ENCODE data around the gene FNDC11.

DNA sequence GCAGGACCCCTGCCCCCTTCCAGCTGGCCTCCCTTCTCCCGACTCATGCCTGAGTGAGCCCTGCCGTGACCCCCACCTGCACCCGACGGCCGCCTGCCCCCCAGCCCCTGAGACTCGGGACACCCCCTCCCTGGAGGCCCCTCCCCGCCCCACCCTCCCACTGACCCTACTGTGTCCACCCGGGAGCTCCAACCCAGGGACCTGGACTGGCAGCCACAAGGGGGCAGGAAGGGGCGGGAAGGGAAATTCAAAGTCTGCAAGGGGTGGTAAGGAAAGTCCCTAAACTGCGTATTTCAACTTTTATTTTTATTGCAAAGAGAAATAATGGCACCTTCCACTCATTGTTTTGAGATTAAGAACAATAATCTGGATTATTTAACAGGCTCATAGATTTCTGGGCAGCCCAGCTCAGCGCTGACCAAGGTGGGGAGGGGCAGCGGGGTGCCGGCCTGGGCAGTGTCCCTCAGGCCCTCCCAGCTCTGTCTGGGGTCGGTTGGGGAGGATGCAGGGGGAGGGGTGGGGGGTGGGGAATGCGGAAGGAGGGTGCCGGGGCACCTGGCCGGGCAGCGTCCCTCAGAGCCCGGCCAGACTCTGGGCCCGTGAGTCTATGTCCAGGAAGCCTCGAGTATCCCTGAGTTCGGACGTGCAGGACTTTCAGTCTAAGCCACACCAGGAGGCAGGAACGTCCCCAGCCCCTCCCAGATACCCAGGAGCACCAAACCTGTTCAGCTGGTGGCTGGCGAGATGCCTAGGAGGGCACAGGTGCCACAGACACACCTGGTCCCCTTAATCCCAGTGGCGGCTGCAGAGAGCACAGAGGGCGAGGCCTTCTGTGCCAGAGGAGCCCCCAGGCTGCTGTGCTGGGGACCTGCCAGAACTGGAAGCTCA is 15.5 kb upstream of the FNDC11 start:
- TF ChIP-seq, protein P1, sequence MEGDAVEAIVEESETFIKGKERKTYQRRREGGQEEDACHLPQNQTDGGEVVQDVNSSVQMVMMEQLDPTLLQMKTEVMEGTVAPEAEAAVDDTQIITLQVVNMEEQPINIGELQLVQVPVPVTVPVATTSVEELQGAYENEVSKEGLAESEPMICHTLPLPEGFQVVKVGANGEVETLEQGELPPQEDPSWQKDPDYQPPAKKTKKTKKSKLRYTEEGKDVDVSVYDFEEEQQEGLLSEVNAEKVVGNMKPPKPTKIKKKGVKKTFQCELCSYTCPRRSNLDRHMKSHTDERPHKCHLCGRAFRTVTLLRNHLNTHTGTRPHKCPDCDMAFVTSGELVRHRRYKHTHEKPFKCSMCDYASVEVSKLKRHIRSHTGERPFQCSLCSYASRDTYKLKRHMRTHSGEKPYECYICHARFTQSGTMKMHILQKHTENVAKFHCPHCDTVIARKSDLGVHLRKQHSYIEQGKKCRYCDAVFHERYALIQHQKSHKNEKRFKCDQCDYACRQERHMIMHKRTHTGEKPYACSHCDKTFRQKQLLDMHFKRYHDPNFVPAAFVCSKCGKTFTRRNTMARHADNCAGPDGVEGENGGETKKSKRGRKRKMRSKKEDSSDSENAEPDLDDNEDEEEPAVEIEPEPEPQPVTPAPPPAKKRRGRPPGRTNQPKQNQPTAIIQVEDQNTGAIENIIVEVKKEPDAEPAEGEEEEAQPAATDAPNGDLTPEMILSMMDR (IDR thresholded peaks at IDR 0.05) = peak in 1 of 4 experiments; percentile 16
- TF ChIP-seq POLR2A (IDR thresholded peaks at IDR 0.05) = no peak

All from prostate gland (tissue), 2 donors.